GM12878 (cell line): ENCODE measurements around the gene ZBTB21.

Experiments
- CEBPB ChIP-seq, 2 experiments: fragments of 150-350 bp in 1 of 2; IDR thresholded peaks; 2 replicates each; pipeline ENCODE4 v1.6.1; 2012 to 2014; ENCODE audit warnings: low read depth in 2 of 2, low read length in 2 of 2, borderline replicate concordance in 1 of 2, inconsistent platforms in 1 of 2
- EP300 ChIP-seq, 2 experiments: fragments of 150-350 bp in 1 of 2; IDR thresholded peaks; 2 replicates each; pipeline ENCODE4 v1.6.1; 2011 to 2012; ENCODE audit warnings: low read depth in 2 of 2, low read length in 2 of 2, borderline replicate concordance in 1 of 2, improper control_type of control experiment in 1 of 2, inconsistent platforms in 1 of 2; ENCODE audit not compliant: control insufficient read depth in 1 of 2
- HCFC1 ChIP-seq: fragments of 150-350 bp; IDR thresholded peaks from 2 replicates; pipeline ENCODE4 v1.6.1; 2014; ENCODE audit warnings: low read length
- POLR2A ChIP-seq: IDR thresholded peaks from 2 replicates; pipeline ENCODE4 v1.6.1; 2011; ENCODE audit warnings: low read depth, mild to moderate bottlenecking, low read length
- SUZ12 ChIP-seq: fragments of 200-600 bp; sonication (generic); IDR thresholded peaks from one replicate; pipeline ENCODE4 v1.6.1; 2018; ENCODE audit warnings: antibody characterized with exemption, mild to moderate bottlenecking; ENCODE audit not compliant: unreplicated experiment
- TAF1 ChIP-seq: IDR thresholded peaks from 2 replicates; pipeline ENCODE4 v1.6.1; 2011; ENCODE audit warnings: mild to moderate bottlenecking, low read depth, low read length, borderline replicate concordance
- USF1 ChIP-seq: IDR thresholded peaks from 2 replicates; pipeline ENCODE4 v1.6.1; 2011; ENCODE audit warnings: borderline replicate concordance, low read depth, mild to moderate bottlenecking, moderate library complexity, mixed read lengths, low read length; ENCODE audit not compliant: insufficient read depth; ENCODE audit errors: extremely low read length
- ZSCAN29 ChIP-seq: fragments of 450-650 bp; IDR thresholded peaks from 2 replicates; pipeline ENCODE4 v1.6.1; 2017; ENCODE audit warnings: mild to moderate bottlenecking, moderate library complexity
- TF ChIP-seq, protein P1 (sequence below), 3 experiments: IDR thresholded peaks in 2 of 3; conservative IDR thresholded peaks in 1 of 3; 2 replicates each; pipeline ENCODE4 v1.5.1; 2011; ENCODE audit warnings: low read depth in 3 of 3, low read length in 3 of 3, mild to moderate bottlenecking in 3 of 3, control low read depth in 2 of 3, moderate library complexity in 2 of 3, inconsistent platforms in 1 of 3, mixed read lengths in 1 of 3; ENCODE audit not compliant: control insufficient read depth in 2 of 3, insufficient read depth in 1 of 3; ENCODE audit errors: extremely low read depth in 1 of 3
- TF ChIP-seq, protein P2 (sequence below): fragments of 450-650 bp; IDR thresholded peaks from 2 replicates; pipeline ENCODE4 v1.6.1; 2017; ENCODE audit warnings: antibody characterized with exemption, mild to moderate bottlenecking, moderate library complexity

- TF ChIP-seq, protein P1, sequence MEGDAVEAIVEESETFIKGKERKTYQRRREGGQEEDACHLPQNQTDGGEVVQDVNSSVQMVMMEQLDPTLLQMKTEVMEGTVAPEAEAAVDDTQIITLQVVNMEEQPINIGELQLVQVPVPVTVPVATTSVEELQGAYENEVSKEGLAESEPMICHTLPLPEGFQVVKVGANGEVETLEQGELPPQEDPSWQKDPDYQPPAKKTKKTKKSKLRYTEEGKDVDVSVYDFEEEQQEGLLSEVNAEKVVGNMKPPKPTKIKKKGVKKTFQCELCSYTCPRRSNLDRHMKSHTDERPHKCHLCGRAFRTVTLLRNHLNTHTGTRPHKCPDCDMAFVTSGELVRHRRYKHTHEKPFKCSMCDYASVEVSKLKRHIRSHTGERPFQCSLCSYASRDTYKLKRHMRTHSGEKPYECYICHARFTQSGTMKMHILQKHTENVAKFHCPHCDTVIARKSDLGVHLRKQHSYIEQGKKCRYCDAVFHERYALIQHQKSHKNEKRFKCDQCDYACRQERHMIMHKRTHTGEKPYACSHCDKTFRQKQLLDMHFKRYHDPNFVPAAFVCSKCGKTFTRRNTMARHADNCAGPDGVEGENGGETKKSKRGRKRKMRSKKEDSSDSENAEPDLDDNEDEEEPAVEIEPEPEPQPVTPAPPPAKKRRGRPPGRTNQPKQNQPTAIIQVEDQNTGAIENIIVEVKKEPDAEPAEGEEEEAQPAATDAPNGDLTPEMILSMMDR (IDR thresholded peaks at IDR 0.05 in 2 of 3, conservative IDR thresholded peaks at IDR 0.05 in 1 of 3; ENCODE audit: control insufficient read depth in 2 of 3, extremely low read depth in 1 of 3, insufficient read depth in 1 of 3, low read depth in 3 of 3, low read length in 3 of 3), result no peak
- no peak for TF ChIP-seq HCFC1
- TF ChIP-seq ZSCAN29, result no peak
- no peak for TF ChIP-seq EP300 (IDR thresholded peaks at IDR 0.05; ENCODE audit: borderline replicate concordance in 1 of 2, control insufficient read depth in 1 of 2, low read depth in 2 of 2, low read length in 2 of 2)
- no peak for TF ChIP-seq TAF1
- TF ChIP-seq USF1, result no peak
- no peak for TF ChIP-seq CEBPB (IDR thresholded peaks at IDR 0.05; ENCODE audit: borderline replicate concordance in 1 of 2, low read depth in 2 of 2, low read length in 2 of 2)
- TF ChIP-seq SUZ12, result no peak
- no peak for TF ChIP-seq POLR2A
- TF ChIP-seq, protein P2, sequence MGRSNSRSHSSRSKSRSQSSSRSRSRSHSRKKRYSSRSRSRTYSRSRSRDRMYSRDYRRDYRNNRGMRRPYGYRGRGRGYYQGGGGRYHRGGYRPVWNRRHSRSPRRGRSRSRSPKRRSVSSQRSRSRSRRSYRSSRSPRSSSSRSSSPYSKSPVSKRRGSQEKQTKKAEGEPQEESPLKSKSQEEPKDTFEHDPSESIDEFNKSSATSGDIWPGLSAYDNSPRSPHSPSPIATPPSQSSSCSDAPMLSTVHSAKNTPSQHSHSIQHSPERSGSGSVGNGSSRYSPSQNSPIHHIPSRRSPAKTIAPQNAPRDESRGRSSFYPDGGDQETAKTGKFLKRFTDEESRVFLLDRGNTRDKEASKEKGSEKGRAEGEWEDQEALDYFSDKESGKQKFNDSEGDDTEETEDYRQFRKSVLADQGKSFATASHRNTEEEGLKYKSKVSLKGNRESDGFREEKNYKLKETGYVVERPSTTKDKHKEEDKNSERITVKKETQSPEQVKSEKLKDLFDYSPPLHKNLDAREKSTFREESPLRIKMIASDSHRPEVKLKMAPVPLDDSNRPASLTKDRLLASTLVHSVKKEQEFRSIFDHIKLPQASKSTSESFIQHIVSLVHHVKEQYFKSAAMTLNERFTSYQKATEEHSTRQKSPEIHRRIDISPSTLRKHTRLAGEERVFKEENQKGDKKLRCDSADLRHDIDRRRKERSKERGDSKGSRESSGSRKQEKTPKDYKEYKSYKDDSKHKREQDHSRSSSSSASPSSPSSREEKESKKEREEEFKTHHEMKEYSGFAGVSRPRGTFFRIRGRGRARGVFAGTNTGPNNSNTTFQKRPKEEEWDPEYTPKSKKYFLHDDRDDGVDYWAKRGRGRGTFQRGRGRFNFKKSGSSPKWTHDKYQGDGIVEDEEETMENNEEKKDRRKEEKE, result no peak
These were observed 61.9 kb downstream of the ZBTB21 start for GRCh38 chr21:41948078-41948895.
